ENCODE results near the gene TBC1D1.

Gene TBC1D1

DNA sequence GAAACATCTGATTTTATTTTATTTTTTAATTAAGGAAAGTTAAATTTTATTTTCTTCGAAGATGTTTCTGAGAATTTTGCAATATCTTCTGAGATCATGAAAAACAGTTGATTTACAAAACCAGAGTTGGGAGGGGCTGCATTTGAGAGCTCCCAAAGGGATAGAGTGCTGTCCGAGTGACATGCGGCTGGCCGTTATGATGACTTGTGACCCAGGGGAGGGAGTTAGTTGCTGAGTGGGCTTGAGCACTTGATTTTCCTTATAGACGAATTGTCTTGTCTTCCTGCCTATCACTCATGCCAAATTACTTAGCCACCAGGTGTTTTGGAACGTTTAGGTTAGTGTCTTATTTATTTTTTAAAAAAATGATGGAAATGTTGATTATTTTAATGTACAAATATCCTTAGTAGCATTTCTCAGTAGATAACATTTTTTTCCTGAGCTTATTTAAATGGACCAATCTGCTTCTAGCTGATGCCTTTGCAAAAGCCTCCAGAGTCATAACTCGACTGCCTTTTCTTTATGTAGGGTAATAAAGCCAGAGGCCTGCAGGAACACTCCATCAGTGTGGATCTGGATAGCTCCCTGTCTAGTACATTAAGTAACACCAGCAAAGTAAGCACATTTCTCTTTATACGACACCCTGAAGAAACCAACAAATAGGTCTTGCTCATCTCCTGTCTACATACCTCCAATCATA lies 154.6 kb downstream of the TBC1D1 start:
- DNase-seq (ENCODE audit: low read depth in 2 of 2, low spot score in 1 of 2), result no peak

DNA sequence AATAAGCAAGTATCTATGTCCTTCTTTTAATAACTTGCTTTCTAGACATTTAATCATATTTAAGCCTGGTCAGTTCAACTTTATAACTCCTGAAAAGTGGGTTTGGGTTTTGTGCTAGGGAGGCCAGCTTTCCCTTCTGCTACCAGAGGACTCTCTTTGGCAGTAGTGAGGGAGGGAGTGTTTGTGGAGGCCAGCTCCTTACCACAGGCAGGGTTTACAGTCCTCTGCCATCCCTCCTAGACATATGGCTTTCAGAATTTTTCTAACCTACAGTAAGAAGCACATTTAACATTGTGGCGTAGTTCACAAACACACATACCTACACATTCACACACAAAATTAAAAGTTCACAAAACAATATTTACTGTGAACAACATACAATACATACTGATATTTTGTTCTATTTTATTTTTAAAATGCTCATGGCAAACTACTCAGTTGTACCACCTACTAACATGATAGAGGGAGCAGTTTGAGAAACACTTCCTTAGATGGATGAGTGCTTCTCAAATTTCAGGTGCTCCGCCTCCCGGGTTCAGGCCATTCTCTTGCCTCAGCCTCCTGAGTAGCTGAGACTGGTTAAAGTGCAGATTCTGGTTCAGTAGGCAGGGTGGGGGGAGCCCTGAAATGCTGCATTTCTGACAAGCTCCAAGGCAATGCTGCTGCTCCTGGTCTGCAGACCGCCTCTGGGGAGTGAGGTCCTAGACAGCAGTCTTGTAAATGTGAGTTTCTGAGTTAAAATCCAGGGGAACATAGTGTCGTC lies 156.0 kb downstream of the TBC1D1 start:
- DNase-seq (ENCODE audit: low read depth in 2 of 2, low spot score in 1 of 2), result no peak

DNA sequence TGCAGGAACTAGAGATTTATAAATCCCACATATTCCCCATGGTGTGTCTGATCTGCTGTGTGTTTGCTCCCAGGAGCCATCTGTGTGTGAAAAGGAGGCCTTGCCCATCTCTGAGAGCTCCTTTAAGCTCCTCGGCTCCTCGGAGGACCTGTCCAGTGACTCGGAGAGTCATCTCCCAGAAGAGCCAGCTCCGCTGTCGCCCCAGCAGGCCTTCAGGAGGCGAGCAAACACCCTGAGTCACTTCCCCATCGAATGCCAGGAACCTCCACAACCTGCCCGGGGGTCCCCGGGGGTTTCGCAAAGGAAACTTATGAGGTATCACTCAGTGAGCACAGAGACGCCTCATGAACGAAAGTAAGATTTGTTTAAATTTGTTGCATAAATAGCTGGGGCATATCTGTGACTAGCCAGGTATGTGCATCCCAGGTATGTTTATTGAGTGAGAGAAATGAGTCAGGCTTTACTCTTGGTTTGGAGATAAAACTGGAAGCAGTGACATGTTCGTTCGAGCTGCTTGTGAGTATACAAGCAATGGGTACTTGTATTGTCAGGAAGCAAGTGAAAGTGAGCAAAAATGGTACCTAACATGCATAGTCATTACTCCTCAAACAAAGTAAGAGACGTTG lies 158.8 kb downstream of the TBC1D1 start:
- no peak for DNase-seq (ENCODE audit: low read depth in 2 of 2, low spot score in 1 of 2)

DNA sequence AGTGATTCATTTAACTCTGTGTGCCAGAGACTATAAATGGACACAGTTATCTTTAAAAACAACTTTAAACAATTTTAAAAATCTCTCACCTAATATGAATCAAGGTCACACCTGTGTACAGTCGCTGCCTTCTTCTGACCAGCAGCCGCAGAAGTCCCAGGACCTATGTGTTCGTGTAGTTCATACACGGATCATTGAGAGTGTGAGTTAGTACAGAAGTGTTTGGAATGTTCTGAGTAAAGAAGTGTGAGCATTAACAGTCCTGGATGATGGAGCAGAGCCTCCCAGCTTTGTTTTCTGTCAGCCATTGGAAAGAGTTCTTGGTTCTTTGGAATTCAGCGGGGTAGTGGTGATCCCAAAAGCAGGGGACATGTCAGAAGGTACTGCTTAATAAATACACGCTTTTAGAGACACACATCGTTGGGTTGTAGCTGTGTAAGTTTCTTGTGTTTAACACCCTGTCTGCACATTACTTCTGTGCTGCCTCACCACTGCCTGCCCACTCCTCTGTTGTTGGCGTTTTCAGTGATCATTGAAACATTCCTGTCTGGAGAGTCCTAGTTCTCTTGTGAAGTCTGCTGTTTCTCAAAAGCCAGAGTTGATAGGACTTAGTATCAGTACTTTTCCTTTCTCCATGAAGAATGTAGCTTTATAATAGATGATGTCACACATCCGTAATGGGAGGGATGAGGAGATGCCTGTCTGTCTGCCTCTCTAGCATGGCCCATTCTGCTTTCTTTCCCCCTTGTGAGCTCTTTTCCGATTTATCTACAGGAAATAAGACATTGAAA lies 159.9 kb downstream of the TBC1D1 start:
- DNase-seq (ENCODE audit: low read depth in 2 of 2, low spot score in 1 of 2), result no peak

DNA sequence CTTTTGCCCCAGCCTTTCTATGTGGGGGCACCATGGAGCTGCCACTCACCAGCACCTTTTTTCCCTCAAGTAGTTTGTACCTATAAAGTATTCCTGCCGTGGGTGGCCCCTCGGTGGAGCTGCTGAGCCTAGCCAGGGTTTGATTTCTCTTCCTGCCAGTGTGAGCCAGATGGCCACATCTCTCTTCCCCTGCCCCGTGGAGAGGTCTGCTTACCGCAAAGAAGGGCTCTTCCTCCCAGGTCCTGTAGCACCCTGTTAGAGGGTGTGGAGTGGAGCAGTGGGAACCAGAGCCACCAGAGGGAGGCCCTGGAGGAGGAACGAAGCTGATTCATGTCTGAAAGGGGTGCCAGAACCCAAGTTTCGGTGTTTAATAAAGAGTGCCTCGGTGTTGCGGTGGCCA lies 164.7 kb downstream of the TBC1D1 start:
- no peak for DNase-seq (ENCODE audit: low read depth in 2 of 2, low spot score in 1 of 2)

DNA sequence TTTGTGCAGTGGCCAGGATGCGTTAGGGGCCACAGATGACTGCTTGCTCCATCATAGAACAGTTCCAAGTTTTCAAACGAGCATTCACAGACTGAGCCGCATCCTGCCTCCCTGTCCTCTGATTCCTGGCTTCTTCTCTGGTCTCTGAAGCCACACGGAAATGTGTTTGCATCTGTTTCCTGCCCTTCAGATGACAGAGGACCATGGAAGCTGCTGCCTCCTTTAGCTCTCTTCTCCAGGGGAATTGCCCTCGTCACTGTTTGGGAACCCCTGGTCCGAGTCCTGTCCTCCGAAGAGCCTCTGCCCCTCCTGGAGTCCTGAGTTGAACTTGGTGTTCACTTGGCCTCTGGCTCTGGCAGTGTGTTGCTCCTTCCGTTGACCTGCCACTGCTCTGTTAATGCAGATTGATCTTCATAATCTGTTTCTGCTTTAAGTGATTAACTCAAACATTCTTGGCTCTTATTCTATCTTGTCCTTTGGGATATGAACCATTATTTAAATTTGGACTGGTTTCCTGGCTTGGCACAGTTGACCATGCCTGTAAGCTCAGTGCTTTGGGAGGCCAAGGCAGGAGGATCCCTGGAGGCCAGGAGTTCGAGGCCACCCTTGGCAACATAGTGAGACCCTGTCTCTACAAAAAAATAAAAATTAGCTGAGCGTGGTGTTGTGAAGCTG lies 165.3 kb downstream of the TBC1D1 start:
- no peak for DNase-seq (ENCODE audit: low read depth in 2 of 2, low spot score in 1 of 2)

DNA sequence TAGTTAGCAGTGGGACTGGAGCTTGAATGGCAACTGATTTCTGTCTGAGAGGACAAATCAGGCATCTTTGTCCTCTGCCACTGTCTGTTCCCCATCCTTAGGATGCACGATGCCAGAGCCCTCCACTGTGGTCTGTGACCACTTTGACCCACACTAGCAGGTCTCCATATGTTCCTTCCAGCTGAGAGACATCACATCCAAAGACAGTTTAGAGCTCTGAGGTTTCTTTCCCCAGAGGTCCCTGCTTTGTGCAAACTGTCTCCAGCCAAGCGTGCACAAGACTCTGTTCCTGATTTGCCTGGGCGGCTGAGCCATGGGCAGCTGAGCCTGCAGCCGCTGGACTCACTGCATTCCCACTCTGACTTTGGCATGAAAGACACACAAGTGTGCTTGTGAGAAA lies 167.3 kb downstream of the TBC1D1 start:
- DNase-seq (ENCODE audit: low read depth in 2 of 2, low spot score in 1 of 2), result no peak

DNA sequence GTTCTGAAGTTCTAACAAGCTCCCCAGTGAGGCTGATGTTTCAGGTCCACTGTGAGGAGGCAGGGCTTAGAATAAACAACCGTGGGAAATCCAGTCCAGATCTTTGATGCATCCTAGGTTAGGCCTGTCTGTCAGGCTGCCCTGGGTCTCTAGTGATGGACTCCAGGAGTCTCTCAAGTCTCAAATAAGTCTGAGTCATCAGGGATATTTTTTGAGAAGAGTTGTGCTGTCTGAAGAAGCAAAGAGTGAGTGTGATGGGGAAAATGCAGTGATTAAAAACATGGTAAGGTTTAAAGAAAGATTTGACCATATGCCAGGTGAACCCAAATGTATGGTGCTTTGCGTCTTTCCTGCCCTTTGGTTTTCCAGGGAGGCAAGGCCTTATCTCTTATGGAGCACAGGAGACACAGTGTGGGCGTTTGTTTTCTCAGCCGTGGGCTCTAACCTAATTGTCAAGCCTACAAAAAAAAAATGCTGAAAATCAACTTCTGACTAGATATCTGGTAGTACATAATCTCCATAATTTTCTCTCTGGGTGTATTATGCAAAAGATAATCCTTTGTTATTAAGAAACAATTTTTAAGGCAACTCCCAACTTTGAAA lies 170.0 kb downstream of the TBC1D1 start:
- no peak for DNase-seq (ENCODE audit: low read depth in 2 of 2, low spot score in 1 of 2)

DNA sequence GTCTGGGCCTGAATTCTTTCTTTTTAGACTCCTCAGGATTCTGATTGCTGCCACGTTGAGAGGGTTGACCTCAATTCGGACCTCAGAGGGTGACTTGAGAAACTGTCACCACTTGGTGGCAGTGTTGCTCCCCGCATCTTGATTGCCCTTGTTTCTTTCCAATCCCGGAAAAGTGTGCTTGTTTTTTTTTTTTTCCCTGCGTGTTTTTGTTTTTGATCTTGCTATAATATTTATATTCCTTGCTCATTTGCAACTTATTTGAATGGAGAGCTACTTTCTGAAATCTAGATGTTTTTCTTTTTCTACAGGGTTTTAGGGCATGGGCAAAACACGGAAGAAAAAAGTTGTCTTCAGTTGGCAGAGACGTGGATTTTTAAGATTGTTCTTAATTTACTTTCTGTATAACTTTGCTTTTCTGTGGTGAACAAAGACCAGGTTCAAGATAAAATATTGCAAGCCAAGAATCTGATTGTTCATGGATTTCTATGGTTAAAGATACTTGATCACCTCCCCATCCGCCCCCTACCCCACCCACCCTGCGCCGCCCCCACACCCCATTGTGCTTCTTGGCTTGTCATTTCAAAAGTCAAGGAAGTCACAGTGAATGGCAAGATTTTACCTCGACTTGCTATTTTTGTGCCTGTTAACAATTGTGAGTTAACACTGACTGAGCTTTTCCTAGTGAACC lies 171.3 kb downstream of the TBC1D1 start:
- DNase-seq (ENCODE audit: low read depth in 2 of 2, low spot score in 1 of 2), result peak; percentile 10 to 40

DNA sequence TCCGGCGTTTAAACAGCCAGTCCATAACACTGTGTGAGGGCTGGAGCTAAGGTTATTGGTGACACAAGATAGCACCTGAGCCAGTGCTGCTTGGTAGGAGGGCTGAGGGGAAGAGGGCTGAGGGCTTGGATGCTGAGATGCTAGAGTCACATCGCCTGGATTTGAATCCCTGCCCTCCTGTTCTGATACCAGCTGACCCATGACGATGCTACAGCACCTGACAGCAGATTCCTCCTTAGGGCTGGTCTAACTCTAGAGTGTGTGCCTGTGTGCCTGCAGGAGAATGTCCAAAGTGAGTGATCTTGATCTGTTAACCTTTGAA lies 171.9 kb downstream of the TBC1D1 start:
- DNase-seq (ENCODE audit: low read depth in 2 of 2, low spot score in 1 of 2), result no peak

DNA sequence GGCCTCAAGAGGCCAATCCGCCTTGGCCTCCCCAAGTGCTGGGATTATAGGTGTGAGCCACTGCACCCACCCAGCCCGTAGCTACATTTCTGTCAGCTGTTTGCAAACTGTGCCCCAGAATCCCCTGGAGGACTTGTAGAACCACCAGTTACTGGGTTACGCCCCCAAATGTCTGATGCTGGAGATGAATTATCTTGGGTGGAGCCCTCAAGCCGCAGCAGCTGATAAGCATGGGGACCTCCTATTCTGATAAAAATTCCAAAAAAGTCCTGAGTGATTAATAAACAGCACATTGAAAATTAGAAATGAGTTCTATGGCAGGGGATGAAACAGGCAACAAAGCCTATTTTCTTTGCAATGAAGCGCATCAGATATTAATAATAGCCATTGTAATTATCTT lies 174.3 kb downstream of the TBC1D1 start:
- DNase-seq (ENCODE audit: low read depth in 2 of 2, low spot score in 1 of 2), result no peak

DNA sequence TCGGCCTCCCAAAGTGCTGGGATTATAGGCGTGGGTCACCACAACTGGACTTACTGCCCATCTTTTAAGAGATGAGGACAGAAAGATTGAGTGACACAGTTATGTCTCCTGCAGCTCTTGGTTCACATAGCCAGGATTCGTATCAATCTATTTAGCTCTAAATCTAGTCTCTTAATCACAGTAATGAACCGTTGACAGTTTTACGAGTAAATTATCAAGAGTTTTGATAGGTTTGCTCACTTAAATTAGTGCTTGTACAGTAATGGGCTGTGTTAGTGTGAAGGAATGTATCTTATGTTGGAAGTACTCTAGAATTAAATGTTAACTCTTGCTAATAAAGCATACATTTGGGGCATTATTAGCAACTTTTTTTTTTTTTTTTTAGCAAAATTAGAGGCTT lies 175.0 kb downstream of the TBC1D1 start:
- DNase-seq (ENCODE audit: low read depth in 2 of 2, low spot score in 1 of 2), result no peak

DNA sequence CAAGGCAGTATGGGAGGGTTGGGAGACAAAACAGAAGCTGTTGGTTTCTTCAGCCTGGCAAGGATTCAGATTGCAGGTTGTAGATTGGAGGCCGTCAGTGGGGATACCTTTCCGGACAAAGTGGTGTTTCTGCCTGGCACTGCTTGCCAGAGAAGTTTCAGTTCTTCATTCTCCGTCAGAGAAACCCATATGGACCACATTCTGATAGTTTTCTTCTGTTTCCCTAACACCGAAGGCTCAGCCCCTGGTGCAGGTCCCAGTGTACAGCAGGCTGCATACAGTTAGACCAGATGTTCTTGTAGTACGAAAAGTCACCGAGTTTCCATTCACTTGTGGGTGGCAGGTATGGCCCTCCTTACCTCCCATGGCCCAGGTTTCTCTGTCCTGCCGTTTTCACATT lies 176.6 kb downstream of the TBC1D1 start:
- DNase-seq (ENCODE audit: low read depth in 2 of 2, low spot score in 1 of 2), result no peak

DNA sequence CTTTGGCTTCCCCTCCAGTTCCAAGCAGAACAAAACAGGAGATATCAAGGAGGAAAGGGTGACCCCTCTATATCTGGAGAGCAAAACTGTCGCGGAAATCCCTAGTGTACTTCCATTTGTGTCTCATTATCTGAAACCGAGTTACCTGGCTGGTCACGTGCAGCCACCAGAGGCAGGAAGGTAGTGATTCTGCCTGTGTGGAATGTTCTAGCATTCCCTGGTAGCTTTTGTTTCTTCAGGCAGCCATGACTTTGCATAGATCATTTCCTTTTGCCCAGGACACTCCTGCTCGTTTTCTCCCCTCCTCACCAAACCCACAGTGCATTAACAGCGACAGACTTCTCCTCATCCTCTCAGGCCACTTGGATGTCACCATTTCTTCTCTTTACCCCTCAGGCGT lies 177.2 kb downstream of the TBC1D1 start:
- no peak for DNase-seq (ENCODE audit: low read depth in 2 of 2, low spot score in 1 of 2)

DNA sequence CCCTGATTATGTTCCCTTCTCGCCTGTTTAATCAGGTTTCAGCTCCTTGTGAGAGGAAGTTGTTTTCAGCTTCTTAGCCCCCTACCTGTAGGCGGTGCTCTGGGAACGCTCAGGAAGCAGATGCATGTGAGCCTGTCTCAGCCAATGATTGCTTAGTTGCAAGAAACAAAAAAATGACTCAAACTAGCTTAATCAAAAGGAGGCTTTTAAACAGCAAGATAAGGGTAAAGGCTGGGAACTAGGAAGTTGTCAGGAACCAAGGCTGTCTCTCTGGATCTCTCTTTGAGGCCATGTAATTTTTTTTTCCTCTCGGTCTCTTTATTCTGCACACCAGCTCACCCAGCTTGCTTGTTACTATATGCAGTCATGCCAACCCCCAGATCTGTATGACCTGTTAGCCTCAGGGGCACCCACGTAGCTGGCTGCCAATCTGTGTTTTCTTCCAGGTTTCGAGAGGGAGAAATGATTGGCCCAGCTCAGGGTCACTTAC lies 178.4 kb downstream of the TBC1D1 start:
- DNase-seq (ENCODE audit: low read depth in 2 of 2, low spot score in 1 of 2), result no peak

DNA sequence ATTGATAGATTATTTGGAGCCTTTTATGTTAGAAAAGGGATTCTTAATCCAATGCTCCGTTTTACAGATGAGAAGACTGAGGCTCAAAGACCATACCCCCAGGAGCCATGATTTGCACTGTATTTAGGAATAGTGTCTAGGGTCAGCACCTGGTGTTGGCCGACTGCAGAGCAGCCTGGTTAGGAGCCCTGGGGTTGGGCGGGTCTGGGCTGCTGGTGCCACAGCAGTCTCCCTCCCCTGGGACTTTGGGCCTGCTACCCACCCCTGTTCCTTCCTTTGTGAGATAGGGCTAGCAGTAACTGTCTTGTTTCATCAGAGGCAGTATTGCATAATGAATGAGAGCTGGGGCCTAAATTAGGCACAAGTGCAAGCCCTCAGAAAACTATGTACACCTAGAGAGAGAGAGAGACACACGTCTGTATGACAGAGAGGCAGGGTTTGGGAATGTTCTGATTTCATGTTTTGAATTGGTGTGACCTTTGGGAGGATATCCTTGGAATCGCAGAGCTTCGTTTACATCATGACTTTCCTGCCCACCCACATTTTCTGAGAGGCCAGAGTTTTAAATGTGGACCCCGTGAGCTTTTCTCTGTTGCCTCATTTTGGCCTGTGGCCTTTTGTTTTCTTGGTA lies 181.0 kb downstream of the TBC1D1 start:
- no peak for DNase-seq (ENCODE audit: low read depth in 2 of 2, low spot score in 1 of 2)

DNA sequence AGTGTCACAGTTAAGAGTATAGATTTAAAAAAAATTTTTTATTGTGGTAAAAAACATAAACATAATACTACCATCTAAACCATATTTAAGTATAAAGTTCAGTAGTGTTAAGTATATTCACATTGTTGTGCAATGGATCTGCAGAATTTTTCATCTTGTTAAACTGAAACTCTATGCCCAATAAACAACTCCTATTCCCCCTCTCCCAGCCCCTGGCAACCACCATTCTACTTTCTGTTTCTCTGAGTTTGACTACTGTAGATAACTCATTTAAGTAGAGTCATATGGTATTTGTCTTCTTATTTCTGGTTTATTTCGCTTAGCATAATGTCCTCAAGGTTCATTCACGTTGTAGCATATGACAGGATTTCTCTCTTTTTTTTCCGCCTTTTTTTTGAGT lies 181.7 kb downstream of the TBC1D1 start:
- DNase-seq (ENCODE audit: low read depth in 2 of 2, low spot score in 1 of 2), result no peak

DNA sequence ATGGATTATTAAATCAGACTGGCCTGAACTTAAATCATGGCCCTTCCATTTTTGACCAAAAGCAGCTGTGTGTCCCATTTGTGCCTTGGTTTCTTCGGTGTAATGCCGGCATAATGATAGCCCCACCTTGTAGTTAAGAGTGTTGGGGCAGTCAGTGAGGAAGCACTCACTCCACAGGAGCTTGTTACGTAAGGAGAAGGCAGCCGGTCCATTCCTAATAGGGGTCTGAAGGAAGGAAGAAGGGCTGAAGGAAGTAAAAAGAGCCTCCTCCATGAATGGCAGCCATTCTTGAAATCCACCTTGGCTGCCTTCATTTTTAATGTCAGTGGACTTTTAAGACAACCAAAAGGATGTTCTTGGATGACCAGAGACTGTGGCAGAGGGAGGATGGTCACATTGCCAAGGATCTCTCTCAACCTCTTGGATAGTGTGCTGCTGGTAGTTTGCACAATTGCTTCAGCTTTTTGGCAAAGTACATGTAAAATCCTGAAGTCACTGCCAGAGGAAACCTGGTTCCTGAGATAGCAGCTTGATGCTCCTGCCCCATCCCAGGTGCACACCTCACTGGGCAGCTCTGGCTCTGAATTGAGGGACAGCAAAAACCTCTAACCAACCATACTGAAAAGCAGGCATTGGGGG lies 182.8 kb downstream of the TBC1D1 start:
- DNase-seq (ENCODE audit: low read depth in 2 of 2, low spot score in 1 of 2), result no peak

All from stimulated activated CD8-positive, alpha-beta memory T cell treated with anti-CD3 and anti-CD28 coated beads, Interleukin-4, amount 100 ng/mL, for 4 hours (primary cell).